DOHH2 (cell line): ENCODE measurements around the gene LONP2.

Experiments
- H3F3A ChIP-seq: fragments of 200-600 bp; sonication (generic), shearing (Covaris generic); 2 replicates; pipeline ENCODE4 v1.6.0; 2016; ENCODE audit warnings: antibody characterized with exemption, mild to moderate bottlenecking; ENCODE audit not compliant: control insufficient read depth, insufficient read depth
- H3K27ac ChIP-seq: fragments of 200-600 bp; sonication (generic); 2 replicates; pipeline ENCODE4 v1.5.1; 2014; ENCODE audit warnings: low read depth, mild to moderate bottlenecking, low read length, moderate library complexity
- H3K27me3 ChIP-seq: fragments of 200-600 bp; sonication (generic); 2 replicates; pipeline ENCODE4 v1.6.1; 2014; ENCODE audit warnings: mild to moderate bottlenecking, low read length, mixed read lengths; ENCODE audit not compliant: control insufficient read depth
- H3K36me3 ChIP-seq: fragments of 200-600 bp; sonication (generic); 2 replicates; pipeline ENCODE4 v1.6.1; 2014; ENCODE audit warnings: mild to moderate bottlenecking, low read length, moderate library complexity, mixed read lengths; ENCODE audit not compliant: control insufficient read depth
- H3K4me1 ChIP-seq: fragments of 200-600 bp; sonication (generic); 2 replicates; pipeline ENCODE4 v1.6.1; 2014; ENCODE audit warnings: mild to moderate bottlenecking, low read length, mixed read lengths; ENCODE audit not compliant: control insufficient read depth
- H3K4me2 ChIP-seq: fragments of 200-600 bp; sonication (generic); 2 replicates; pipeline ENCODE4 v1.6.0; 2014; ENCODE audit warnings: mild to moderate bottlenecking, low read length, moderate library complexity
- H3K4me3 ChIP-seq: fragments of 200-600 bp; sonication (generic); 2 replicates; pipeline ENCODE4 v1.5.1; 2014; ENCODE audit warnings: mild to moderate bottlenecking, low read length, mixed read lengths
- H3K79me2 ChIP-seq: fragments of 200-600 bp; sonication (generic); 2 replicates; pipeline ENCODE4 v1.6.1; 2014; ENCODE audit warnings: mild to moderate bottlenecking, low read length, mixed read lengths; ENCODE audit not compliant: control insufficient read depth
- H3K9me2 ChIP-seq: fragments of 200-600 bp; sonication (generic); replicated peaks from 2 replicates; pipeline ENCODE4 v1.6.1; 2014; ENCODE audit warnings: mild to moderate bottlenecking, low read length, mixed read lengths; ENCODE audit not compliant: control insufficient read depth
- H3K9me3 ChIP-seq: fragments of 200-600 bp; sonication (generic); 2 replicates; pipeline ENCODE4 v1.6.1; 2014; ENCODE audit warnings: antibody characterized with exemption, low read length, mixed read lengths; ENCODE audit not compliant: control insufficient read depth, insufficient read depth
- H4K20me1 ChIP-seq: fragments of 200-600 bp; sonication (generic); 2 replicates; pipeline ENCODE4 v1.6.0; 2014; ENCODE audit warnings: low read depth, mild to moderate bottlenecking, antibody characterized with exemption, low read length, moderate library complexity; ENCODE audit not compliant: control insufficient read depth, insufficient read depth
- CTCF ChIP-seq: fragments of 200-600 bp; sonication (generic); IDR thresholded peaks from one replicate; pipeline ENCODE4 v1.5.1; 2014; ENCODE audit warnings: antibody characterized with exemption, mild to moderate bottlenecking, low read depth, low read length; ENCODE audit not compliant: poor library complexity, severe bottlenecking
- EZH2phosphoT487 ChIP-seq: fragments of 200-600 bp; sonication (generic); IDR thresholded peaks from 2 replicates; pipeline ENCODE4 v1.6.1; 2017; ENCODE audit warnings: borderline replicate concordance, mild to moderate bottlenecking, antibody characterized with exemption, low read length, moderate library complexity, mixed read lengths

LONP2 gene

DNA sequence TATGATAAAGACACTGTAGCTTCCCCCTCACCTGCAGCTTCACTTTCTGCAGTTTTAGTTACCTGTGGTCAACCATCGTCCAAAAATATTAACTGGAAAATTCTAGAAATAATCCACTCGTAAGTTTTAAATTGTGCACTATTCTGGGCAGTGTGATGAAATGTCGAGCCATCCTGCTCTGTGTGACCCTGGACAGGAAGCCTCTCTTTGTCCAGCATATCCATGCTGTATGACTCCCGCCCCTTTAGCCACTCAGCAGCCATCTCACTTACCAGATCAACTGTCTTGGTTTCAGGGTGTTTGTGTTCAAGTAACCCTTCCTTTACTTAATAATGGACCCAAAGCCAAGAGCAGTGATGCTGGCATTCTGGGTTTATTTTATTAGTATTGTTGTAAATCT lies 85.0 kb downstream of the LONP2 start:
- peaks cover 4% of the 10 kb centered on the region; the same call in 1 of the 2 replicates for H3K36me3 ChIP-seq
- no peaks in the 10 kb centered on the region for H3K9me2 ChIP-seq
- no peak for TF ChIP-seq CTCF
- no peak for TF ChIP-seq EZH2phosphoT487
- H3K79me2 ChIP-seq: no peaks in the 10 kb centered on the region
- no peaks in the 10 kb centered on the region for H3K4me1 ChIP-seq
- no peak overlapping the region for H3K27ac ChIP-seq
- no peaks in the 10 kb centered on the region for H3K27me3 ChIP-seq
- no peaks in the 10 kb centered on the region for H4K20me1 ChIP-seq
- H3K4me2 ChIP-seq: no peak overlapping the region
- H3F3A ChIP-seq: no peaks in the 10 kb centered on the region; the same call in 1 of the 2 replicates
- no peaks in the 10 kb centered on the region for H3K9me3 ChIP-seq
- H3K4me3 ChIP-seq: no peak overlapping the region

- H3K9me2 ChIP-seq: no peaks in the 10 kb centered on the region
- H3K27me3 ChIP-seq: no peaks in the 10 kb centered on the region
- H3K79me2 ChIP-seq: no peaks in the 10 kb centered on the region
- H3K4me3 ChIP-seq: no peak overlapping the region
- H3K4me2 ChIP-seq: no peak overlapping the region
- H3K9me3 ChIP-seq: no peaks in the 10 kb centered on the region
- no peaks in the 10 kb centered on the region for H4K20me1 ChIP-seq
- TF ChIP-seq CTCF: no peak
- no peak for TF ChIP-seq EZH2phosphoT487
- H3K36me3 ChIP-seq: peaks cover 13% of the 10 kb centered on the region
- H3F3A ChIP-seq: no peaks in the 10 kb centered on the region; the same call in 1 of the 2 replicates
- H3K4me1 ChIP-seq: no peaks in the 10 kb centered on the region
- no peak overlapping the region for H3K27ac ChIP-seq
Measured at GRCh38 chr16:48330189-48330840, 86.2 kb downstream of the LONP2 start.

DNA sequence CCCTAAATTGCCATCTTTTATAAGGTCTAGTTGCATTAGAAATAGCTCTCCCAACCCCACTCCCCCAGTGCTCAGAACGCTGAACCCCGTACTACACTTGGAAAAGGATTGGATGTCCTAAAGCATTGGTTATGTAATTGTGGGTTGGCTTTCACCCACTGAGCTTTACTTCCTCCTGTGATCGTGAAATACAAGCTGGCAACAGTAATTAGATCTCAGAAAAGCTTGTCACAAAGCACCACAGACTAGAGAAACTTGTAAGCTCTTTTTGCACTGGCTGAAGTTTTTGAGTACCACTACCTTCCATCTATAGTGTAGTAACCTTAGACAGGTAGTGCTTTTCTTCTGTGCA lies 86.7 kb downstream of the LONP2 start:
- Histone ChIP-seq H3F3A (no peaks in the 10 kb centered on the region; the same call in 1 of the 2 replicates), H3K4me3 (no peak overlapping the region), H3K4me2 (no peak overlapping the region), H3K36me3 (peaks cover 18% of the 10 kb centered on the region), H3K4me1 (no peaks in the 10 kb centered on the region), H3K9me2 (no peaks in the 10 kb centered on the region), H3K27me3 (no peaks in the 10 kb centered on the region), H3K9me3 (no peaks in the 10 kb centered on the region), H3K79me2 (no peaks in the 10 kb centered on the region), H3K27ac (no peak overlapping the region), H4K20me1 (no peaks in the 10 kb centered on the region)
- TF ChIP-seq CTCF (no peak), EZH2phosphoT487 (no peak)
